ENCODE measurements around the gene TRAF7.
A peak's percentile ranks its signal among the peaks of the same experiment; 100 is the strongest.
"Not testable (repeated sequence)": the region's sequence is repeated elsewhere in the genome, so short reads cannot be mapped to it uniquely, and the experiment has no call there.

TRAF7 gene

GRCh38 chr16:2199095-2199494, 43.5 kb downstream of the TRAF7 start:
- Mint-ChIP-seq H3K9me3 (no peaks in the 10 kb centered on the region), H3K27ac (no peak overlapping the region), H3K36me3 (ENCODE audit: low read depth) (peaks cover 1% of the 10 kb centered on the region), H3K27me3 (ENCODE audit: low read depth) (peaks cover 42% of the 10 kb centered on the region), H3K4me3 (no peak overlapping the region), H3K4me1 (ENCODE audit: low read depth) (peaks cover 2% of the 10 kb centered on the region)

DNA sequence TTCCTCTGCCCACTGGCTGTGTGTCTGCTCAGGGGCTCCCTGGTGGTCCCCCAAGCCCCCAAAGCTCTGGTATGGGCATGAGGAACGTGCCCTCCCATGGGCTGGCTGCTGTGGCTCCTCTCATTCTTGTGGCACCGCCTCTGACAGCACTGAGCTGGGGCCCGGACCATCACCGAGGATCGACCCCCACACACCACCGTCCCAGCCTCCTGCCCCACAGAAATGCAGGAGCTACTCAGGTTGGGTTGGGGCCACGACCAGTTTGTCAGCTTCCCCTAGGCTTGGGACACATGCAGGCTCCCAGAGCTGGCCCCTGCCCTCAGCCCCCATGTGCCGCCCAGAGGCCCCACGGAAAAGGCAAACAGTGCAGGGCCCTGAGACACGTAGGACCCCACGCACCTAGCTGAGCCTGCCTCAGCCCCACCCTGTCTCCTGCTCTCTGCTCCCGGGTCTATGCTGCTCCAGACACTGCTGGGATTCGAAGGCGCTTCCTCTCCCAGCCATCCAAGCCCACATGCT, 44.1 kb downstream of the TRAF7 start:
- Mint-ChIP-seq H3K27ac (no peak overlapping the region), H3K4me3 (no peak overlapping the region), H3K4me1 (ENCODE audit: low read depth) (peaks cover 6% of the 10 kb centered on the region), H3K36me3 (ENCODE audit: low read depth) (peaks cover 1% of the 10 kb centered on the region), H3K27me3 (ENCODE audit: low read depth) (peaks cover 40% of the 10 kb centered on the region), H3K9me3 (no peaks in the 10 kb centered on the region)

GRCh38 chr16:2200313-2200712, 44.7 kb downstream of the TRAF7 start:
- no peak overlapping the region for H3K4me3 Mint-ChIP-seq
- peaks cover 4% of the 10 kb centered on the region for H3K4me1 Mint-ChIP-seq (ENCODE audit: low read depth)
- no peak overlapping the region for H3K27ac Mint-ChIP-seq
- H3K9me3 Mint-ChIP-seq = no peaks in the 10 kb centered on the region
- peaks cover 1% of the 10 kb centered on the region for H3K36me3 Mint-ChIP-seq (ENCODE audit: low read depth)
- peaks cover 34% of the 10 kb centered on the region for H3K27me3 Mint-ChIP-seq (ENCODE audit: low read depth)

DNA sequence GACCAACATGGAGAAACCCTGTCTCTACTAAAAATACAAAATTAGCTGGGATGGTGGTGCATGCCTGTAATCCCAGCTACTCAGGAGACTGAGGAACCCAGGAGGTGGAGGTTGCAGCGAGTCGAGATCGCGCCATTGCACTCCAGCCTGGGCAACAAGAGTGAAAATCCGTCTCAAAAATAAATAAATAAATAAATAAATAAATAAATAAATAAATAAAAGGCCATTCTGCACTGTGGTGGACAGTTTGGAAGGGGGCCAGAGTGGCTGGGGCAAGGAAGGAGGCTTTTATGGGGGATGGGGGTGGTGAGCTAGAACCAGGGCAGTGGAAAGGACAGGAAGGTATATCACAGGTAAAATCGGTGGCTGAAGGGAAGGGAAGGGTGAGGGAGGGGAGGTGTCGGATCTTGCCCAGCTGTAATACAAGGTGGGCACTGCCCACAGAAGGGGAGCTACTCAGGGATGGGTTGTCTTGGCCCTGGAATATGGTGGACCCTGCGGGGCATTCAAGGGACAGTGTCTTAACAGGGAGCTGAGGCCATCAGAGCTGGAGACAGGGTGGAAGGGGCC, 47.6 kb downstream of the TRAF7 start:
- not testable (repeated sequence) for H3K36me3 Mint-ChIP-seq (ENCODE audit: low read depth); H3K9me3 Mint-ChIP-seq; H3K27ac Mint-ChIP-seq
- peaks cover 22% of the 10 kb centered on the region for H3K27me3 Mint-ChIP-seq (ENCODE audit: low read depth)
- H3K4me3 Mint-ChIP-seq = peak overlapping the region; percentile 32
- peaks cover 13% of the 10 kb centered on the region for H3K4me1 Mint-ChIP-seq (ENCODE audit: low read depth)

GRCh38 chr16:2204416-2205103, 49.0 kb downstream of the TRAF7 start:
- H3K27ac Mint-ChIP-seq = peak overlapping the region; percentile 72
- H3K27me3 Mint-ChIP-seq (ENCODE audit: low read depth) = peaks cover 12% of the 10 kb centered on the region
- peaks cover 10% of the 10 kb centered on the region for H3K36me3 Mint-ChIP-seq (ENCODE audit: low read depth)
- H3K9me3 Mint-ChIP-seq = no peaks in the 10 kb centered on the region
- peak overlapping the region; percentile 74 for H3K4me3 Mint-ChIP-seq
- peaks cover 13% of the 10 kb centered on the region for H3K4me1 Mint-ChIP-seq (ENCODE audit: low read depth)

DNA sequence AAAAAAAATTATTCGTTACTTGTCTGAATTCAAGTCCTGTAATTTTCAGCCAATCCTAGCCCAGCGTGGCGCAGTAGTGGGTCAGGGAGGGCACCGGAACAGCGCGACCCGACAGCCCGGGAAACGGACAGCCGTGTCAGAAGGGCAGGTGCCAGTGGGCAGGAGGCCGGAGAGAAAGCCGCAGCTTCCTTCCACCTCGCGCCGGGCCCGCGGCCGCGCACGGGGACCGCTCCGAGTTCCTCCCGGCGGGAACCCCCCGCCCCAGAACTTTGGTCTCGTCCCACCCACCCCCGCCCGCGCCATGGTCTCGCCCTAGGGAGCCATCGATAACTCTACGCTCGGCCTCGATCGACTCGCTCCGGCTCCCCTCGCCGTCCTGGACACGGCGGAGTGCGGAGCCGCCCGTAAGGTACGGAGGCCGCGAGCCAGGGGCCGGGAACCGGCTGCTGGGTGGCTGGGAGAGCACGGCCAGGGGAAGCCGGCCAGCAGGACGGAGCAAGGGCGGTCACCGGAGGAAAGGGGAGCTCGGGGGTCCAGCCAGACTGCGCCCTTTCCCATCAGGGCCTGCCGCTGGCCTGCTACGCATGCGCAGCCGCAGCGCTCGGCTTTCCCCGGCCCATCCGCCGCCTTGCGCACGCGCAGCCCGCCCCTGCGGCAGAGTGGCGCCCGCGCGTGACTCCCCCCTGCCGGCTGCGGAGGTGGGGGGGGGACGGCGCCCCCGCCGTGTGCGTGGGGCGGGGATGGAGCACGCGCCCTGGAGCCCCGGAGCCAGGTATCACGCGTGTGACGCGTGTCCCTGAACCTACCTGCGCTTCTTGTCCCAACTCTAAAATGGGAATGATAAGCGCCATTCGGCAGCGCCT, 49.8 kb downstream of the TRAF7 start, which contains the start of gene MLST8:
Gene MLST8 (plus strand): TSS at position 351 of the 863 bp plus-strand sequence. CDS start 632 bp downstream, outside the sequence.
- Mint-ChIP-seq H3K9me3 (no peaks in the 10 kb centered on the region), H3K36me3 (ENCODE audit: low read depth) (peaks cover 10% of the 10 kb centered on the region), H3K27ac (peak within 1 kb of the TSS; percentile 80), H3K27me3 (ENCODE audit: low read depth) (peaks cover 9% of the 10 kb centered on the region), H3K4me1 (ENCODE audit: low read depth) (peaks cover 13% of the 10 kb centered on the region), H3K4me3 (peak within 1 kb of the TSS; percentile 83)

- H3K27ac Mint-ChIP-seq = peak overlapping the region; percentile 62
- peaks cover 13% of the 10 kb centered on the region for H3K4me1 Mint-ChIP-seq (ENCODE audit: low read depth)
- H3K27me3 Mint-ChIP-seq (ENCODE audit: low read depth) = peaks cover 4% of the 10 kb centered on the region
- H3K36me3 Mint-ChIP-seq (ENCODE audit: low read depth) = peaks cover 10% of the 10 kb centered on the region
- no peaks in the 10 kb centered on the region for H3K9me3 Mint-ChIP-seq
- H3K4me3 Mint-ChIP-seq = peak overlapping the region; percentile 83
These were observed 50.4 kb downstream of the TRAF7 start for GRCh38 chr16:2205967-2206313.

DNA sequence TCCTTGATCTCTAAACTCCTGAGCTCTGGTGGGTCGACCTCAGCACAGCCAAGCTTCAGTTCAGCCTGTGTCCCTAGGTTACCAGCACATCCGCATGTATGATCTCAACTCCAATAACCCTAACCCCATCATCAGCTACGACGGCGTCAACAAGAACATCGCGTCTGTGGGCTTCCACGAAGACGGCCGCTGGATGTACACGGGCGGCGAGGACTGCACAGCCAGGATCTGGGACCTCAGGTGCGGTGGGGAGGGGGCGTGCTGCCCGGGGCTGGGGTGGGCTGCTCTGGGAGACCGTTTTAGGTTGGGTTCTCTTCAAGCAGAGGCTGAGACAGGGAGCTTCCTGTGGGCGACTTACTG, 50.8 kb downstream of the TRAF7 start:
- Mint-ChIP-seq H3K27ac (peak overlapping the region; percentile 76), H3K9me3 (no peaks in the 10 kb centered on the region), H3K36me3 (ENCODE audit: low read depth) (peaks cover 10% of the 10 kb centered on the region), H3K4me3 (peak overlapping the region; percentile 83), H3K4me1 (ENCODE audit: low read depth) (peaks cover 13% of the 10 kb centered on the region), H3K27me3 (ENCODE audit: low read depth) (peaks cover 4% of the 10 kb centered on the region)

- H3K9me3 Mint-ChIP-seq = no peaks in the 10 kb centered on the region
- H3K27ac Mint-ChIP-seq = peak overlapping the region; percentile 42
- H3K36me3 Mint-ChIP-seq (ENCODE audit: low read depth) = peaks cover 10% of the 10 kb centered on the region
- H3K27me3 Mint-ChIP-seq (ENCODE audit: low read depth) = peaks cover 4% of the 10 kb centered on the region
- H3K4me3 Mint-ChIP-seq = peak overlapping the region; percentile 83
- H3K4me1 Mint-ChIP-seq (ENCODE audit: low read depth) = peaks cover 15% of the 10 kb centered on the region
These were observed 51.3 kb downstream of the TRAF7 start for GRCh38 chr16:2206780-2207433.

DNA sequence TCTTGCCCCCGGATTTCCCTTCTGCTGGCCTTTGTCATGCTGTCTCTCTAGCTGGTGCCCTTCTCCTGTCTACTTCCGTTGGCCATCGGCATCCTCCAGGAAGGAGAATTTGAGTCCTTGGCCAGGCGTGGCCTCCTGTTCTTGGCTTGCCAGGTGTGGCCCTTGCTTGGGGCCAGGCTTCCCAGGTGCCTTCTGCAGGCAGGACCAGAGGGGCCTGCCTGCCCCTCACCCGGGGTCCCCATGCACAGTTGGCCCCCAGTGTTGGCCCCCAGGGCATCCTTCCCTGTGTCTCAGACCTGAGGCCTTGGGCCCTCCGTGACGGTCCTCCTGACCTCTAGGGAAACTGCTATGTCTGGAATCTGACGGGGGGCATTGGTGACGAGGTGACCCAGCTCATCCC, 52.3 kb downstream of the TRAF7 start:
- H3K9me3 Mint-ChIP-seq = no peaks in the 10 kb centered on the region

DNA sequence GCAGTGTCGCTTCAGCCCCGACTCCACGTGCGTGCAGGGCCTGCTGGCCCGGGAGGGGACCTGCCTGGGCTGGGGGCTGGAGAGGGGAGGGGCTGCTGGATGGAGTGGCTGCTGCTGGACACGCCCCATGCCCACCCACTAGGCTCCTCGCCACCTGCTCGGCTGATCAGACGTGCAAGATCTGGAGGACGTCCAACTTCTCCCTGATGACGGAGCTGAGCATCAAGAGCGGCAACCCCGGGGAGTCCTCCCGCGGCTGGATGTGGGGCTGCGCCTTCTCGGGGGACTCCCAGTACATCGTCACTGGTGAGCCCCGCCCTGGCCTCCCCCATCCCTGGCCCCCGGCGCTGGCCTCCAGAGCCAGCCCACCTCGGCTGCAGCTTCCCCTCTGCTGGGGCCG, 52.7 kb downstream of the TRAF7 start:
- Mint-ChIP-seq H3K9me3 (no peaks in the 10 kb centered on the region), H3K27me3 (ENCODE audit: low read depth) (no peaks in the 10 kb centered on the region), H3K36me3 (ENCODE audit: low read depth) (peaks cover 8% of the 10 kb centered on the region), H3K27ac (no peak overlapping the region), H3K4me3 (no peak overlapping the region), H3K4me1 (ENCODE audit: low read depth) (peaks cover 24% of the 10 kb centered on the region)

More for the DNA sequence above, 52.3 kb downstream of the TRAF7 start:
- Mint-ChIP-seq H3K27me3 (ENCODE audit: low read depth) (no peaks in the 10 kb centered on the region), H3K27ac (peak overlapping the region; percentile 42), H3K36me3 (ENCODE audit: low read depth) (peaks cover 8% of the 10 kb centered on the region), H3K4me1 (ENCODE audit: low read depth) (peaks cover 22% of the 10 kb centered on the region), H3K4me3 (peak overlapping the region; percentile 74)

DNA sequence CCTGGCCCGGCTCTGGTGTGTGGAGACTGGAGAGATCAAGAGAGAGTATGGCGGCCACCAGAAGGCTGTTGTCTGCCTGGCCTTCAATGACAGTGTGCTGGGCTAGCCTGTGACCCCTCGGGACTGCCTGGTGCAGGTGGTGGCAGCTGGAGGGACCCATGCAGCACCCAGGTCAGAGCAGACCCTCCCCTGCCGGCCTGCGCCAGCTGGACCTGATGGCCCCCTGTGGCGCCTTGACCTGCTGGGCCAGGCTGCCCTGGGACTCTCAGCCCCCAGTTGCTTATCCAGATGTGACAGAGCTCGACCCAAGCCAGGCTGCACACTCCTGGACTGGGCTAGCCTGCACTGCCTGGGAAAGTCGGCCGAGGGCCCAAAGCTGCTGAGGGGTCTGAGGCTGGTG, 53.2 kb downstream of the TRAF7 start:
- H3K4me3 Mint-ChIP-seq = no peak overlapping the region
- no peaks in the 10 kb centered on the region for H3K9me3 Mint-ChIP-seq
- peaks cover 28% of the 10 kb centered on the region for H3K4me1 Mint-ChIP-seq (ENCODE audit: low read depth)
- peaks cover 8% of the 10 kb centered on the region for H3K36me3 Mint-ChIP-seq (ENCODE audit: low read depth)
- H3K27ac Mint-ChIP-seq = no peak overlapping the region
- H3K27me3 Mint-ChIP-seq (ENCODE audit: low read depth) = no peaks in the 10 kb centered on the region

DNA sequence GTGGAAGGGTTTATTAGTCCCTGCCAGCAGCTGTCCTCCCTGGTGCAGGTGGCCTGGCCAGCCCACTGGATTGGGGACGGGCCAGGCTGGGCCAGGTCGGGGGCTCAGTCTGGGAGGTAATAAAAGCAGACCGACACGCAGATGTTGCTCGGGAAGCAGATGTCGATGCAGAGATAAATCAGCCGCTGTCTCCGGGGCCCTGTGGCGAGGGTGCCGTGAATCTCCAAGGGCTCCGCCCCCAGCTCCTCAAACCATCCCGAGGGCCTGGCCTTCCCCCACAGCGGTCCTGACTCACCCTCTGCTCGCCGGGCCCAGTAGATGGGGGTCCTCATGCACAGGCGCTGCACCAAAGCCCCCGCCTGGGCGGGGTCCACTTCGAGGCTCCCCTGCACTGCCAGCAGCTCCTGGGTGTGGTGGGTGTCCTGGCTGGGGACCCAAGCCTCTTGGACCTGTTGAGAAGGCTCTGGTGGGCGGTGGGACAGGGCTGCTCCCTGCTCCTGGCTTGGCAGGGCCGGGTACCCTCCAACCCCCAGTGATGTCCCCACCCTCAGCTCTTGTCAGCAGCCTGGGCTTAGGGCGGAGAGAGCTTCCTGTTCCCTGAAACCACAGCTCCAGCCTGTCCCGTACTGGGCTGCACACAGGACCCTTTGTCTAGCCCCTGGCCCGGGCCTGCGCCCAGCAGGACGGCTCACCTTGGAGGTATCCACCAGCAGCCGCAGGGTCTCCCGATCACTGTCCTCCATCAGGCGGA, 53.9 kb downstream of the TRAF7 start:
- Mint-ChIP-seq H3K9me3 (no peaks in the 10 kb centered on the region), H3K27me3 (ENCODE audit: low read depth) (no peaks in the 10 kb centered on the region), H3K27ac (no peak overlapping the region), H3K36me3 (ENCODE audit: low read depth) (peaks cover 8% of the 10 kb centered on the region), H3K4me1 (ENCODE audit: low read depth) (peaks cover 27% of the 10 kb centered on the region), H3K4me3 (no peak overlapping the region)

- no peak overlapping the region for H3K27ac Mint-ChIP-seq
- H3K4me1 Mint-ChIP-seq (ENCODE audit: low read depth) = peaks cover 24% of the 10 kb centered on the region
- H3K4me3 Mint-ChIP-seq = no peak overlapping the region
- H3K9me3 Mint-ChIP-seq = no peaks in the 10 kb centered on the region
- peaks cover 8% of the 10 kb centered on the region for H3K36me3 Mint-ChIP-seq (ENCODE audit: low read depth)
- H3K27me3 Mint-ChIP-seq (ENCODE audit: low read depth) = no peaks in the 10 kb centered on the region
These were observed 54.4 kb downstream of the TRAF7 start for GRCh38 chr16:2210009-2210332.
